ENCODE measurements around the gene PCSK1N.

GRCh38 chrX:48823053-48823452 is 12.4 kb downstream of the PCSK1N start:
- no peak for TF ChIP-seq EZH2phosphoT487 (IDR thresholded peaks at IDR 0.05; ENCODE audit: insufficient read depth, low read depth)
- TF ChIP-seq EZH2 (IDR thresholded peaks at IDR 0.05; ENCODE audit: insufficient read depth, poor library complexity, severe bottlenecking), result no peak
